Activated T-helper 1 cell treated with anti-CD3 and anti-CD28 coated beads, Interleukin-12 subunit alpha, Interleukin-12 subunit beta, Interleukin-2, Interleukin-4 antibody, amounts not matched to agents 30 ng/mL and 10 ng/mL and 1 ng/mL, durations not matched to agents 14 hours and 24 hours and 36 hours (primary cell): ENCODE results near the gene RRAD. TPM values are rescaled to one million over a fixed set of nuclear protein-coding genes. Genes with fewer than 3 reads are reported as not detected.

Experiments used
- DNase-seq: peaks from one replicate; pipeline ENCODE4 v3.0.0; 2021; ENCODE audit warnings: low spot score
- H3K27ac Mint-ChIP-seq: one replicate; pipeline ENCODE4 v1.8.0; 2021; ENCODE audit warnings: mild to moderate bottlenecking, mixed read lengths
- H3K27me3 Mint-ChIP-seq: one replicate; pipeline ENCODE4 v1.8.0; 2022; ENCODE audit warnings: mild to moderate bottlenecking, moderate library complexity, mixed read lengths; ENCODE audit not compliant: insufficient read depth
- H3K36me3 Mint-ChIP-seq: one replicate; pipeline ENCODE4 v1.8.0; 2021; ENCODE audit warnings: low read depth, mixed read lengths
- H3K4me1 Mint-ChIP-seq: one replicate; pipeline ENCODE4 v1.8.0; 2021; ENCODE audit warnings: low read depth, mixed read lengths
- H3K4me3 Mint-ChIP-seq: one replicate; pipeline ENCODE4 v1.8.0; 2021; ENCODE audit warnings: mild to moderate bottlenecking, moderate library complexity, mixed read lengths
- H3K9me3 Mint-ChIP-seq: one replicate; pipeline ENCODE4 v1.8.0; 2021; ENCODE audit warnings: mixed read lengths
- intact Hi-C: fragments of 100-400 bp; cut with micrococcal nuclease; formaldehyde crosslinking; loops from one replicate; pipeline ENCODE4 v1.15.1; 2024
- total RNA-seq: library from RNA; stranded (reverse); gene quantifications from 2 replicates; pipeline ENCODE4 v1.2.3, GENCODE V29; 2022

Gene RRAD
- total RNA-seq, 1 donor from 2014 or later, result 0.83 TPM

DNA sequence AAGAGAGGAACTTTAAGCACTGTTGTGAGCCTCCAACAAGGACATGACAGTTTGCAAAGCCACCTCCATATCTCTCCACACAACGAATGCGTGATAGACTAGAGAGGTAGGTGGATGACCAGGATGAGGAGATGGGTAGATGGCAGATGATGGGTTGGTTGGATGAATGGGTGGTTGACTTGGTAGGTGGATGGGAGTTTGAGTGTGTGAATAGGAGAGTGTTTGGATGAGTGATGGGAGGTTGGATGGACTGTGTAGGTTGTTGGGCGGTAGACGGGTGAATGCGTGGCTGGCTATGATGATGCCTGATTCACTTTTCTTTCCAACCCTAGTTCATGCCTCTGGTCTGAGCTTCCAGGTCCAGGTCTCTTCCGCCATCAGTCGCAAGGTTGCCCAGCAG lies 10.8 kb downstream of the RRAD start:
- Mint-ChIP-seq H3K9me3 (no peaks in the 10 kb centered on the region), H3K4me1 (no peaks in the 10 kb centered on the region), H3K27ac (no peak overlapping the region), H3K36me3 (no peaks in the 10 kb centered on the region), H3K27me3 (peaks cover 12% of the 10 kb centered on the region), H3K4me3 (no peak overlapping the region)
- no peak for DNase-seq
- intact Hi-C loops, result no loop called here

DNA sequence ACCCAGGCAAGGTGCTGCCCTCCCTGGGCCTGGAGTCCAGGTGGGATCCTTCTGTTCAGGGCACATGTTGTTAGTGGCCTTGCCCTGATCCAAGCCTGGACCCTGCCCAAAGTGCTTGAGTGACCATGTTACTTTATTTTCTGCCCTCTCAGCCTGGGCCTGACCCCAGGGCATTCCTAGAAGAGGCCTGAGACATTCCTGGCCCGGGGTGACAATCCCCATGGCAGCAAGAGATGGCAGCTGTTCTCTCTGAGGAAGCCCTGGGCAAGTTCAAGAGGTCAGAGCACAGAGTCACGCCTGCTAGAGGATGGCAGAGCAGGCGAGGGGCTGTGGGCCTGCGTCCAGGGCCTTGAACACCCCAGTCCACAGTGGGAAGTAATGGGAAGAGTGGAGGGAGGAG lies 11.6 kb downstream of the RRAD start:
- peaks cover 6% of the 10 kb centered on the region for H3K27me3 Mint-ChIP-seq
- intact Hi-C loops, result no loop called here

DNA sequence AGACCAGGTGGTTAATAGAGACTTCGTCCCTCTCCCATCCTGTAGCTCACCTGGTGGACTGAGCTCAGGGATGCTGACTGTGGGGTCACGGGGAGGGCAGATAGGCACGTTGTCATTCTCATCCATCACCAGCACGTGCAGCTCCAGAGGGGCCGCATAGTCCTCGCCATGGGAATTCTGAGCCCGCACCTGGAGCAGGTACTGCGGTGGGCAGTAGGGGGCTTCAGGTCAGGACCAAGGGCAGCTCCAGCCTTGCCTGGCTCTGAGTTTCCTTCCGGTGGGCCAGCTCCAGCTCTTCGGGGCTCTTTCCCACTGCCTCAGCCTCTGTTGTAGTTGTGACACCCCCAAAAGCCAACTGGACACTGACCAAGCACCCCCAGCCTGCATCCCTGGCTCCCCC lies 12.3 kb downstream of the RRAD start:
- Mint-ChIP-seq H3K27me3 (peaks cover 6% of the 10 kb centered on the region), H3K4me3 (no peak overlapping the region), H3K9me3 (no peaks in the 10 kb centered on the region), H3K27ac (no peak overlapping the region), H3K36me3 (no peaks in the 10 kb centered on the region), H3K4me1 (no peaks in the 10 kb centered on the region)
- DNase-seq, result no peak
- intact Hi-C loops, result no loop called here

More for the DNA sequence above, 11.6 kb downstream of the RRAD start:
- DNase-seq, result no peak
- H3K36me3 Mint-ChIP-seq, result no peaks in the 10 kb centered on the region
- H3K4me1 Mint-ChIP-seq, result no peaks in the 10 kb centered on the region
- no peak overlapping the region for H3K4me3 Mint-ChIP-seq
- H3K9me3 Mint-ChIP-seq, result no peaks in the 10 kb centered on the region
- no peak overlapping the region for H3K27ac Mint-ChIP-seq

DNA sequence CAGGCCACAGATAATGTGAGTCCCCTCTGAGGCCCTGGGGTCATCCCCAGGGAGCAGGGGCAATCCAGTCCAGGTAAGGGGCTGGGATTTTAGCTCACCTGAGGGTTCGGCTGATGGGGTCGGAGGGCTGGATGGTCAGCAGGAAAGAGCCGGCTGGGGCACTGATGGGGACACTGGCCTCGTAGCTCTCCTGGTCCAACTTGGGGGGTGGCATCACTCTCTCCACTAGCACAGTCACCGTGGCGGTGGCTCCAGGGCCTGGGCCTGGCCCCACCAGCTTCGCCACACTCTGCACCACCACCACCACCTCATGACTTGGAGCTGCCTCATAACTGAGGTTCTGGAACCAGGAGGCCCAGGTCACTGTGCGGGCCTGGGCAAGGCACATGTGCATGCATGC lies 13.5 kb downstream of the RRAD start:
- Mint-ChIP-seq H3K36me3 (no peaks in the 10 kb centered on the region), H3K9me3 (no peaks in the 10 kb centered on the region), H3K27ac (no peak overlapping the region), H3K27me3 (peaks cover 6% of the 10 kb centered on the region), H3K4me1 (no peaks in the 10 kb centered on the region), H3K4me3 (no peak overlapping the region)
- intact Hi-C loops, result no loop called here
- no peak for DNase-seq

DNA sequence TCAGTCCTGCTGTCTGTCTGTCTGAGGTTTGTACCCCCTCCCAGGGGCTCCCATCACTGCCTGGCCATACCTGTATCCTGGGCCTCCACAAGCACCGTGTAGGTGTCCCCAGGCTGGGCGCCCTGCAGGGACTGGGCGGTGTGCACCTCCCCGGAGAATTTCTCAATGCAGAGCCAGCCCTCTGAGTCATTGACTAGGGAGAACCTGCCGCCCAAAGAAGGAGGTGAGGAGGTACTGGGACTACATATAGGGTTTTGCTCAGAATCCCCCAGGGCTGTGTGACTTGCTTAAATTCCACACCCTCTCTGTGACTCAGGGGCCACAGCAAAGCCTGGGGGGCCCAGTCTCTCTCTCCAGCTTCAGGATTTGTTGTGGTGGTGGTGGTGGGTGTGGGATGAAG lies 14.2 kb downstream of the RRAD start:
- intact Hi-C loops, result no loop called here
- H3K27me3 Mint-ChIP-seq, result peaks cover under 1% of the 10 kb centered on the region
- H3K4me3 Mint-ChIP-seq, result no peak overlapping the region
- no peak overlapping the region for H3K27ac Mint-ChIP-seq
- H3K9me3 Mint-ChIP-seq, result no peaks in the 10 kb centered on the region
- no peak for DNase-seq
- no peaks in the 10 kb centered on the region for H3K36me3 Mint-ChIP-seq
- peaks cover 5% of the 10 kb centered on the region for H3K4me1 Mint-ChIP-seq

DNA sequence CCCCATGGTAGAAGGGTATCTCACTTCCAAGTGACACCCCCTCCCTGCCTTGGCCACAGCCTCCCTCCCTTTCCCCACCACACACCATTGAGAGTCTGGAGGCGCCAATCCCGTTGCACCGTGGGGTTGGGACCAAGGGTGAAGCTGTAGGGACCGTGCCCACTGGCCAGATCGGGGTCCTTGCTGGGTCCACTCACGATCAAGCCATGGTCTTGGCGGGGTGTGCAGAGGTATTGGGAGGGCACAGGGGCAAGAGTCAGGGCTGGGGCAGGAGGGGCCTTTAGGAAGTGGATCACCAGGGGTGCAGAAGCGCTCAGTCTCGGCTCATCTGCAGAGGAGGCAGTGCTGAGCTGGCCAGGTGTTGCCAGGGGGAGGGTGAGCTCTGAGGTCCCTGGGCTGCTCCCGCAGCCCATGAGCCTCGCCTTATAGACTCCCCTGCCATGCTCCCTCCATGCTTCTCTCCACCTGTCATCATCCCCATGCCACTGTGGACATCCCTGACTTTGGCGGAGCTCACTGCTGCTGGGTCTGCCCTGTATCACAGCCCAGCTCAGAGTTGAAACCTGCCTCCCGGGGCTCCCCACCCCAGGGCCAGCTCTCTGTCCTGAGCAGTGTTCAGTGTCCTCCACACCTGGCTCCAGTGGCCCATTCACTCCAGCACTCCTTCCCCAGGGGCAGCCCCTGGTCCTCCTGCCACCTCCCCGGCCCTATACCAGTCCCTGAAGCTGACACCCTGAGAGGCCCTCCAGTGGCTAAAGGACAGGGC lies 15.0 kb downstream of the RRAD start:
- no peak for DNase-seq
- Mint-ChIP-seq H3K36me3 (no peaks in the 10 kb centered on the region), H3K4me1 (peaks cover 11% of the 10 kb centered on the region), H3K27ac (no peak overlapping the region), H3K27me3 (no peaks in the 10 kb centered on the region), H3K9me3 (no peaks in the 10 kb centered on the region), H3K4me3 (no peak overlapping the region)
- intact Hi-C loops, result no loop called here

DNA sequence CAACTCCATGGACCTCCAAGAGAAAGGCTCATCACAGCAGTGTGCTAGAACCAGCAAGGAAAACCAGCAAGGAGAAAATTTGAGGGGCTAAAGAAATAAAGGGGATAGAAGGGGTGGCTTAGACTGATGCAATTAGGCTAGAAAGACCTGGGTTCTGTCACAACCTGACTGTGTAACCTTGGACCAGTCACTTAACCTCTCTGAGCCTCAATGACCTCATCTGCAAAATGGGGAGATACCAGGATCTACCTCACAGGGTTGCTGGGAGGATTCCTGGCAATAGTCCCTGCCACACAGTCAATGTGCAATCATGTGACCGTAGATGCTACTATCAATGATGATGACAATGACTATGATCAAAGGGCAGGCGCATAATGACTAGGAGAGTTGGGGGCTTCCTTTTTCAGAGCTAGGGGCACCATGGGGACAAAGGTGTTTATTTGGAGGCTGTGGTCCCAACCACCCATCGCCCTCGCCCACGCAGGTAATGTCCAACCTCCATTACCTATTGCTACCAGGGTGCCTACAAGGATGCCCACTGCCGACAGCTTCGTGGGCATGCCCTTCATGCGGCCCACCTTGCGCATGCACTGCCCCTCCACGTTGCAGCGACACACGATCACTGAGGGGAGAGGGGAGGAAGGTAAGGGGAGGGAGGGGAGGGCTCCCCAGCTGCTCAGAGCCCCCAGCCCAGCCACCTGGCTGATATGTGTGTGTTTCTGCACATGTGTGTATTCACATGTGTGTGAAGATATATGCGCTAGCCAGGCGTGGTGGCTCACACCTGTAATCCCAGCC lies 16.4 kb downstream of the RRAD start:
- H3K27ac Mint-ChIP-seq, result no peak overlapping the region
- H3K36me3 Mint-ChIP-seq, result no peaks in the 10 kb centered on the region
- intact Hi-C loops, result no loop called here
- no peaks in the 10 kb centered on the region for H3K27me3 Mint-ChIP-seq
- no peak overlapping the region for H3K4me3 Mint-ChIP-seq
- no peak for DNase-seq
- no peaks in the 10 kb centered on the region for H3K9me3 Mint-ChIP-seq
- peaks cover 11% of the 10 kb centered on the region for H3K4me1 Mint-ChIP-seq

DNA sequence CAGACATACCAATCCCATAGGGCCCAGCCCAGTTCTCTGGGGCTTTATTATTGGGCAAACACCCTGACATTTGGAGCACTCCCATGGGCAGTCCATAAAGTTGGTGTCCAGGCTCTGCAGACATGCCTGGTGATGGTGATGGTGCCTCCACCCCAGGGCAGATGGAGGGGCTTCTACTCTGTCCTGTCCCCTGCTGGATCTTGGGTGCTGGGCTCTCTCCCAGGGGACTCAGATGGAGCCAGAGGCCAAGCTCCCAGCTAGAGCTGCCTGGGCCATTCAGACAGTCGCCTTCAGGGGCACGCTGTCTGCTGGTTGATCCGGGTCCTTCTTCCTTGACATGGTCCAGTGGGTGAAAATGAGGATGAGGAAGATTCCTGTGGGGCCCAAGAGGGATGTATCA lies 17.2 kb downstream of the RRAD start:
- Mint-ChIP-seq H3K4me3 (no peak overlapping the region), H3K27me3 (no peaks in the 10 kb centered on the region), H3K27ac (no peak overlapping the region), H3K4me1 (peaks cover 11% of the 10 kb centered on the region), H3K9me3 (no peaks in the 10 kb centered on the region), H3K36me3 (no peaks in the 10 kb centered on the region)
- DNase-seq, result no peak
- intact Hi-C loops, result no loop called here

DNA sequence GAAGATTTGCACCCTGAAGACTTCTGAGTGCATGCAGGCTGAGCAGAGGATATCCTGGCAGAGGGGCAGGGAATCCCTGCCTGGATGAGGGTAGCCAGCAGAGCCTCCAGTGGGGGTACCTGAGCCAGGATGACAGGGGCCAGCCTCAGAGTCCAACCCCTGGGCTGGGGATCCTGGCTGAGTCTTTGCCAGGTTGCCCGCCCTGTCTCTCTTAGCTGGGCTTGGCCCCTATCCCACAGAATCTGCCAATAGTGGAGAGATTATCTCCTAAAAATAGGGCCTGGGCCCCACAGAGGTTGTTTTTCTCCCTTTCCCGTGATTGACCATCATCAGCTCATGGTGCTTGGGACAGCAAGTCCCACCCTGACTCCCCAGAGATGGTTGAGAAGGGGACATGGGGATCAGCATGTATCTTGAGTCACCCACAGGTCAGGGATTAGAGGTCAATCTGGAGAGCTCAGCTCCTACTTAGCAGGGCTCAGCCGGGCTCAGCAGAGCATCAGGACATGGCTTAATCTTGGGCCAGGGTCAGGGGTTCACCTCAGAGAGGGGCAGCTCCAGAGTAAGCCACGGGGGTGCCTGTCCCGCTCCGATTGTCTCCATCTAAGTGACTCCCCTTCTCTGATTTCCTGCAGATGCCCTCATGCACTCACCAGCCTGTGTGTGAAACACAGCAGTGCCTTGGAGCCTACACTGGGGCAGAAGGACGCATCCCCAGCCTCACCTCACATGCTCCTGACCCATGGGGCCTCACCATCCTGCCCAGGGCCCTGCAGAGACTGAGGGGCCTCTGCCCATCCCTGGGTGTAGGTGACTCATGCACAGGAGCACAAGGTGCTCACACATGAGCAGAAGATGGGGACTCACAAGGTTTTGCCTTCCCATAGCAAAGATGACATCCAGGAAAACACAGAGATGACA lies 18.2 kb downstream of the RRAD start:
- no peak overlapping the region for H3K27ac Mint-ChIP-seq
- intact Hi-C loops, result no loop called here
- H3K27me3 Mint-ChIP-seq, result no peaks in the 10 kb centered on the region
- no peak overlapping the region for H3K4me3 Mint-ChIP-seq
- H3K4me1 Mint-ChIP-seq, result peaks cover 11% of the 10 kb centered on the region
- no peaks in the 10 kb centered on the region for H3K9me3 Mint-ChIP-seq
- DNase-seq, result no peak
- H3K36me3 Mint-ChIP-seq, result no peaks in the 10 kb centered on the region

DNA sequence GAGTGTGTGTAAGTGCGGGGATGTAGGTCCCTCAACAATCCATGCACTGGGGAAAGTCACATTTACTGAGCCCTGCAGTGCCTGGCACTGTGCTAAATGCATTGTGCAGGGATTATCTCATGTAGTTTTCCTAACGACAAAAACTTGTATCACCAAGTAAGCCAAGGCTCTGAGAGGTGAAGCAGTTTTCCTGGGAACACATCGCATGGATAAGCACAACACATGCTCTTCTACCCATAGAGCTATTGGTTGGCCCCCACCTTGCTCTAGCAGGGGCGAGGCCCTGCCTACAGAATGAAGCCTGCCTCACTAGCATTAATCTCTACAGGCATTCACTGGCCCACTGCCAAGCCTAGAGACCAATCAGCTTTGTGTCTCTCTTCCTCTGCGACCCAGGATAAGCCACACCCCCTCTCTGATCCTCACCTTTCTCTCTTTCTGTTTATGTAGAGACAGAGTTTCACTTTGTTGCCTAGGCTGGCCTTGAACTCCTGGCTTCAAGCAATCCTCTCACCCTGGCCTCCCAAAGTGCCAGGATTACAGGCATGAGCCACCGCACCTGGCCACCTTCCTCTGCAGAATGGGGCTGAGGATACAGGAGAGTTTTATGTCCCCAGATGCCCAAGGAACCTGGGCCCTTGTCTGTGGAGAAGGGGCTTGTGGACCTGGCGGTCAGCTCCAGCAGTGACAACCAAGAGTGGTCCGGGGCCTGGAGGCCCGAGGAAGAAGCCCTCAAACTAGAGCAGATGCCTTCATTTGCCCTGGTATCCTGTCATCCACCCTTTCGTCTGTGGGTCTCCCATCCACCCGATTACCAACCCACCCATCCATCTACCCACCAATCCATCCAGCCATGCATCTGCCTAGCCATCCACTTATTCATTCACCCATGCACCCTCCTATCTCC lies 19.4 kb downstream of the RRAD start:
- Mint-ChIP-seq H3K36me3 (no peaks in the 10 kb centered on the region), H3K4me1 (peaks cover 11% of the 10 kb centered on the region), H3K27ac (peak overlapping the region; percentile 20), H3K9me3 (no peaks in the 10 kb centered on the region), H3K27me3 (peaks cover 2% of the 10 kb centered on the region), H3K4me3 (no peak overlapping the region)
- intact Hi-C loops, result no loop called here
- peak; percentile 16 for DNase-seq

DNA sequence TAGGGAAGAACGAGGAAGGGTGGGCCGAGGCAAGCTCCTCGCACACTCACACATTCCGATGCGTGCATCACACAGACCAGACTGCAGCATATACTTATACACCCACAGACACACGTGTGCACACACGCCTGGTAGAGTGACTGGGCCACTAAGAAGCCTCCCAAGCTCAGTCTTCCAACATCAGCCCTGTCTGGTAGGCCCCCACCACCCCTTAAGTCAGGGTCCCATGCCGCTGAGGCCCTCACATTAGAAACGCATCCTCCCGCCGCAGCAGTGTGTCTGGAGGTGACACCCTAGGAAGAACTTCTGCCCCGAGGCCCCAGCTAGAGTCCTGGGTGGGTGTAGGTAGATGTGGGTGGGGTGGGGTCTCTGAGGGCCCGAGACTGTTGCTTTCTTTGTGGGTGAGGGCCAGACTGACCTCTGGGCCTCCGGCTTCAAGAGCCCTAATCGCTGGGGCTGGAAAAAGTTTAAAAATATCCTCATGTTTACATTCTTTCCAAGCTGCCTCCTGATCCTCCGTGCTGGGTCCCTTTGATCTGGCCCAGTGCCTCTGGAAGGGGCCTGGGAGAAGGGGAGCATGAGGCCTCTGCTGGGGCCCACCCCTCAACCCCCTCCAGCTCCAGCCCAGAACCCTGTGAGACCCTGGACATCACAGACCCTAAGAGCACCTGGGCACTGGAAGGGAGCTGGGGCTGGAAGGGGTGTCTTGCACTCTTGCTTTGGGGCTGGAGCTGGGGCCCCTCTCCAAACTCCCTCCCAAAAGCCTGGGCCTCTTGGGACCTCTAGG lies 20.3 kb downstream of the RRAD start:
- no peaks in the 10 kb centered on the region for H3K9me3 Mint-ChIP-seq
- peaks cover 2% of the 10 kb centered on the region for H3K27me3 Mint-ChIP-seq
- no peak overlapping the region for H3K27ac Mint-ChIP-seq
- intact Hi-C loops, result no loop called here
- H3K4me1 Mint-ChIP-seq, result peaks cover 11% of the 10 kb centered on the region
- H3K4me3 Mint-ChIP-seq, result no peak overlapping the region
- H3K36me3 Mint-ChIP-seq, result no peaks in the 10 kb centered on the region
- no peak for DNase-seq
